Left ventricle myocardium superior (tissue), 1 donor: ENCODE measurements around the gene ANK2. TPM values are rescaled to one million over a fixed set of nuclear protein-coding genes. Genes with fewer than 3 reads are reported as not detected.
"Not testable (repeated sequence)": the region's sequence is repeated elsewhere in the genome, so short reads cannot be mapped to it uniquely, and the experiment has no call there.

ENCODE experiments used
- ATAC-seq: fragments of 200-7000 bp; cut with Tn5 transposase; one replicate; pipeline ENCODE4 v1.9.1; 2020; ENCODE audit warnings: mild to moderate bottlenecking, moderate library complexity
- DNase-seq: peaks from one replicate; pipeline ENCODE4 v3.0.0-alpha.2; 2020
- intact Hi-C: fragments of 100-400 bp; cut with micrococcal nuclease; formaldehyde crosslinking; loops from one replicate; pipeline ENCODE4 v1.11.0; 2022
- total RNA-seq: library from RNA; stranded (reverse); fragmentation: NEBNext Ultra II Directional; extraction: Animal tissue kit (Norgen Biotek cat#: 25700); gene quantifications from one replicate; pipeline ENCODE4 v1.2.1, GENCODE V29; 2021
- donor health status: DM: no; HTN: yes; CAD: no; lungs with severe emphysema.

The ANK2 gene
- total RNA-seq, 1 donor from 2014 or later: 350 TPM

- intact Hi-C loops: no loop called here
- ATAC-seq: no peak
- no peak for DNase-seq
Observed at GRCh38 chr4:113050371-113050755, 910 bp downstream of the ANK2 start.

GRCh38 chr4:113050837-113051236, 1.4 kb downstream of the ANK2 start:
- ATAC-seq (no peak), DNase-seq (no peak)
- intact Hi-C loops: no loop called here

- intact Hi-C loops: no loop called here
- no peak for DNase-seq
- no peak for ATAC-seq
Observed at GRCh38 chr4:113051361-113051760, 1.9 kb downstream of the ANK2 start.

- ATAC-seq (no peak), DNase-seq (no peak)
- intact Hi-C loops: no loop called here
Observed at GRCh38 chr4:113052379-113052951, 3.0 kb downstream of the ANK2 start.

- intact Hi-C loops: no loop called here
Observed at GRCh38 chr4:113053883-113054282, 4.4 kb downstream of the ANK2 start.

GRCh38 chr4:113056318-113056717, 6.9 kb downstream of the ANK2 start:
- ATAC-seq: peak; percentile 16
- intact Hi-C loops: no loop called here
- DNase-seq: no peak

More at GRCh38 chr4:113053883-113054282, 4.4 kb downstream of the ANK2 start:
- ATAC-seq (no peak), DNase-seq (no peak)

- ATAC-seq: no peak
- DNase-seq: no peak
Observed at GRCh38 chr4:113057891-113058290, 8.4 kb downstream of the ANK2 start.

GRCh38 chr4:113059449-113060182, 10.2 kb downstream of the ANK2 start:
- ATAC-seq (peak; percentile 69), DNase-seq (no peak)
- intact Hi-C loops: no loop called here

More at GRCh38 chr4:113057891-113058290, 8.4 kb downstream of the ANK2 start:
- intact Hi-C loops: no loop called here

- DNase-seq (no peak), ATAC-seq (no peak)
- intact Hi-C loops: no loop called here
Observed at GRCh38 chr4:113060853-113061252, 11.4 kb downstream of the ANK2 start.

GRCh38 chr4:113064244-113064643, 14.8 kb downstream of the ANK2 start:
- ATAC-seq: peak; percentile 39
- intact Hi-C loops: no loop called here
- no peak for DNase-seq

GRCh38 chr4:113065629-113066028, 16.2 kb downstream of the ANK2 start:
- ATAC-seq (no peak), DNase-seq (no peak)
- intact Hi-C loops: no loop called here

- ATAC-seq, DNase-seq, intact Hi-C loops: not testable (repeated sequence)
Observed at GRCh38 chr4:113068771-113069170, 19.3 kb downstream of the ANK2 start.

- intact Hi-C loops: no loop called here
- ATAC-seq (no peak), DNase-seq (no peak)
Observed at GRCh38 chr4:113069212-113069892, 19.9 kb downstream of the ANK2 start.

- ATAC-seq (no peak), DNase-seq (no peak)
- intact Hi-C loops: no loop called here
Observed at GRCh38 chr4:113070755-113071154, 21.3 kb downstream of the ANK2 start.

GRCh38 chr4:113071274-113071673, 21.8 kb downstream of the ANK2 start:
- DNase-seq: no peak
- intact Hi-C loops: no loop called here
- ATAC-seq: no peak

- no peak for DNase-seq
- no peak for ATAC-seq
- intact Hi-C loops: no loop called here
Observed at GRCh38 chr4:113071805-113072204, 22.4 kb downstream of the ANK2 start.

GRCh38 chr4:113073451-113074005, 24.1 kb downstream of the ANK2 start:
- ATAC-seq: no peak
- intact Hi-C loops: no loop called here

GRCh38 chr4:113077575-113077974, 28.1 kb downstream of the ANK2 start:
- intact Hi-C loops: no loop called here
- DNase-seq: no peak
- ATAC-seq: no peak

More at GRCh38 chr4:113073451-113074005, 24.1 kb downstream of the ANK2 start:
- DNase-seq: no peak

GRCh38 chr4:113078066-113078465, 28.6 kb downstream of the ANK2 start:
- intact Hi-C loops: no loop called here
- ATAC-seq (no peak), DNase-seq (no peak)

GRCh38 chr4:113080050-113080449, 30.6 kb downstream of the ANK2 start:
- DNase-seq (no peak), ATAC-seq (no peak)
- intact Hi-C loops: no loop called here
